Epithelial cell of prostate (primary cell): Measurements from ENCODE around the gene GLT8D2.

ENCODE experiments used
- DNase-seq: peaks from one replicate; pipeline ENCODE4 v3.0.0-alpha.2; 2011; ENCODE audit warnings: low read depth, low spot score
- H3K27ac ChIP-seq: fragments of 450-650 bp; 2 replicates; pipeline ENCODE4 v1.5.1; 2017; ENCODE audit warnings: mild to moderate bottlenecking

GLT8D2 gene

DNA sequence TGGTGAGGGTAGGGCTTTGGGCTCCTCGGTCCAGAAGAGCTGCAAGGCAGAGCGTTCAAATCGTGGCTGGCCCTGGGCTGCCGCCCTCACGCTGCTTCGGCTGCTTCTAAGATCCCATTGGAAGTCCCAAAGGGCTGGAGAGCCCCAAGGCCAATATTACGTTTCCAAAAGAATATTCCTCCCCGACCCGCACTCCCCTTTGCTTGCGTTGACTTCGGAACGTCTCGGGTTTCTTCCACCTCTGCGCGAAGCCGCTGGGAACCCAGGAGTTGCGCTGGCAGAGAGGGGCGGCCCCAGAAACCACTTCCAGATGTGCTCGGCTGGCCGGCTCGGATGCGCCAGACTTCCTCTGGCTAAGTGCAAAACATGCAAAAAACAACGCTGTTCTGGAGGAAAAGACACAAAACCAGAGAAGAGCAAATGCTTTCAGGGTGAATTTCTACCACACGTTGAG, at the start of gene GLT8D2:
Gene GLT8D2, minus strand, starts transcription at position 285 of the 454 bp plus-strand sequence. CDS start 30,539 bp downstream, outside the sequence.
- peak within 1 kb of the TSS; percentile 13 for H3K27ac ChIP-seq
- DNase-seq: no peak

DNA sequence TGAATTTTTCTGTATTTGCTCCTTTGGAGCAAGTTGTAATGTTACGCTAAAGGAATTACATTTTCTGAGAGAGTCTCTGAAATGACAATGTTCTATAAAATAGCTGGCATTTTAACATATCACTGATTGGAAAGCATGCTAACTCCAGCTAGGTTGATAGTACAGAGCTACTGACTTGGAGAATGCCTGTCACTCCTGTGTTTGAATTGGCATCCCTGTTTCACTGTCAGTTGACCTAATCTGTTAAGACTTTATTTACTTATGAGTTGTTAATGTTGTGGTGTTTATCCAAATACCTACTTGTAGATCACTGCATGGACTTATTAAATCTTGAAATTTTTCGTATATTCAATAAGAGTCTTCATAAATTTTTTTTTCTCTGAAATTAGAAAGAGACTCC, 48.0 kb upstream of the GLT8D2 start:
- DNase-seq: no peak
- H3K27ac ChIP-seq: no peak overlapping the region

DNA sequence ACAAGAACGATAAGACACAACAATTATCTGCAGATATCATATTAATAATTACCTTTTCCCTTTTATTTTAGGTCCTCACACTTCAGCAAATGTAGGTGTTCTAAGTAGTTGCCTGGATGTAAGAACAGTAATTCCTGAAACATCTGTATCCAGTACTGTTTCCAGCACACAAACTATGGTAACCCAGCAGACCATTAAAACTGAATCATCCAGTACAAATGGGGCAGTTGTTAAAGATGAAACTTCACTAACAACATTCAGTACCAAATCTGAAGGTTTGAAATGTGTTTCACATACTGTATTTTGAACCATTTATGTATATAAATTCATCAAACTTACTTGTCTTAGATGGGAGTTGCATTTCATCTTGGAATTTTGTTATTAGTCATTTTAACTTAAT, 45.3 kb upstream of the GLT8D2 start:
- no peak for DNase-seq
- H3K27ac ChIP-seq: no peak overlapping the region

GRCh38 chr12:104094284-104094683, 44.3 kb upstream of the GLT8D2 start:
- no peak for DNase-seq
- no peak overlapping the region for H3K27ac ChIP-seq

GRCh38 chr12:104091136-104091535, 41.1 kb upstream of the GLT8D2 start:
- no peak for DNase-seq
- no peak overlapping the region for H3K27ac ChIP-seq

GRCh38 chr12:104090685-104091084, 40.7 kb upstream of the GLT8D2 start:
- no peak for DNase-seq
- no peak overlapping the region for H3K27ac ChIP-seq

GRCh38 chr12:104083769-104084475, 33.9 kb upstream of the GLT8D2 start:
- DNase-seq: no peak

GRCh38 chr12:104080764-104081163, 30.8 kb upstream of the GLT8D2 start:
- no peak for DNase-seq
- no peak overlapping the region for H3K27ac ChIP-seq

More at GRCh38 chr12:104083769-104084475, 33.9 kb upstream of the GLT8D2 start:
- no peak overlapping the region for H3K27ac ChIP-seq

DNA sequence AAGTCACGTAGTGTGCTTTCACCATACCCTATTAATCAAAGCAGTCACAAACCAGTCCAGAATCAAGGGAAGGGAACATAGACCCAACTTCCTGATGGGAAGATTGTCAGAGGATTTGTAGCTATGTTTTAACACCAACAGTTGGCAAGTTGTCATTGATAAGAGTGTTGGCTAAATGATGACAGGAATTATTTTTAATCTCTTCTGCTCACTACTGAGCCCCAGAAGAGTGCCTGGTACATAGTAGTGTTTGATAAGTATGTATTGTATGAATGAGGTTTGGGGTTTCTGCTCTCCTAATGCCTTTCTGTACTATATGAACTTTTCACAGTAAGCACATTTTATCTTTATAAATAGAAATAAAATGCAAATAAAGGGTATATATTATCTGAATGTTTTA, 29.0 kb upstream of the GLT8D2 start:
- DNase-seq: no peak
- H3K27ac ChIP-seq: no peak overlapping the region

DNA sequence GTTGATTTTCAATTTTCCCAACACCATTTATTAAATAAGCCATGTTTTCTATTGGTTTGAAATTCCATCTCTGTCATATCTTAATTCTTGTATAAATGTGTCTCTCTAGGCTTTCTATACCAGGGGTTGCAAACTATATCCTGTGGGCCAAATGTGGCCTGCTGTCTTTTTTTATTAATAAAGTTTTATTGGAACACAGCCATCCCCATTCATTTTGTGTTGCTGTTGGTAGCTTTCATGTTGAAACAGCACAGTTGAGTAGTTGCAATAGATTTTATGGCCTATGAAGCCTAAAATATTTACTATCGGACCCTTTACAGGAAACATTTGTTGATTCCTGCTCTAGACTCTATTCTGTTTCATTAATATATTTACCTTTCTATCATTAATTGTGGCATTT, 23.7 kb upstream of the GLT8D2 start:
- DNase-seq: no peak
- H3K27ac ChIP-seq: no peak overlapping the region

DNA sequence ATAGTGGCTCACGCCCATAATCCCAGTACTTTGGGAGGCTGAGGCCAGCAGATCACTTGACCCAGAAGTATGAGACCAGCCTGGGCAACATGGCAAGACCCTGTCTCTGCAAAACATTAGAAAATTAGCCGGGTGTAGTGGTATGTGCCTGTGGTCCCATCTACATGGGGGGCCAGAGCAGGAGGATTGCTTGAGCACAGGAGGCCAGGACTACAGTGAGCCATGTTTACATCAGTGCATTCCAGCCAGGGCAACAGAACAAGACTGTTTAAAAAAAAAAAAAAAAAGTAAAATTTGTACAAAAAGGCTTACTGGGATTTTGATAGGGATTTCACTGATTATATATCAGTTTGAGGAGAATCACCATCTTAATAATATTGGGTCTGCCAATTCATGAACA, 22.1 kb upstream of the GLT8D2 start:
- H3K27ac ChIP-seq: no peak overlapping the region
- DNase-seq: no peak

DNA sequence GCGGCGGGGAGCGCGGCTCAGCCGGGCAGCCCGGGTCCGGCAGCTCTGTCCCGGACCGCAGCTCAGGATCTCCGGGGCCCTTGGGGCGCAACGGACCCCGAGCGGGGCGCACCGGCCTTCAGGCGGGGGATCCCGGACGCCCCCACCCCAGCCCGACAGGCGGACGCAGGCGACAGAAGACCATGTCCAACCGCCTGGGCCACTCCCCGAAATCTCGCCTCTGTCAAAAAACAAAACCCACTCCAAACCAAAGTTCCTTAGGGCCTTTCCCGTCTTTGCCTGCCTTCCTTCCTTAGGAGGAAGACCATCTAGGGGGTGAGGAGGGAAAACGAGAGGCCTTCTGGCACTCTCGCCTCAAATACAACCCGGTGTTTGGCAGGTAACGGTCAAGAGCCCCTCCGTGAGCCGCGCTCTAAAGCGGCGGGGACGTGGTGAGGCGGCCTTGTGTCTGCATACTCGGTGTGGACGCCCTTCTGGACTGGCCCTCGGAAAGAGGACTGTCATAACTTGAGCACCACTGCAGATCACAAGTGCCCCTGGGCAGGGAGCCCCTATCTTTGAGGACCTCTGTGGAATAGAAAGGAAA, 14.9 kb upstream of the GLT8D2 start:
- no peak for DNase-seq
- peak overlapping the region; percentile 63 for H3K27ac ChIP-seq

DNA sequence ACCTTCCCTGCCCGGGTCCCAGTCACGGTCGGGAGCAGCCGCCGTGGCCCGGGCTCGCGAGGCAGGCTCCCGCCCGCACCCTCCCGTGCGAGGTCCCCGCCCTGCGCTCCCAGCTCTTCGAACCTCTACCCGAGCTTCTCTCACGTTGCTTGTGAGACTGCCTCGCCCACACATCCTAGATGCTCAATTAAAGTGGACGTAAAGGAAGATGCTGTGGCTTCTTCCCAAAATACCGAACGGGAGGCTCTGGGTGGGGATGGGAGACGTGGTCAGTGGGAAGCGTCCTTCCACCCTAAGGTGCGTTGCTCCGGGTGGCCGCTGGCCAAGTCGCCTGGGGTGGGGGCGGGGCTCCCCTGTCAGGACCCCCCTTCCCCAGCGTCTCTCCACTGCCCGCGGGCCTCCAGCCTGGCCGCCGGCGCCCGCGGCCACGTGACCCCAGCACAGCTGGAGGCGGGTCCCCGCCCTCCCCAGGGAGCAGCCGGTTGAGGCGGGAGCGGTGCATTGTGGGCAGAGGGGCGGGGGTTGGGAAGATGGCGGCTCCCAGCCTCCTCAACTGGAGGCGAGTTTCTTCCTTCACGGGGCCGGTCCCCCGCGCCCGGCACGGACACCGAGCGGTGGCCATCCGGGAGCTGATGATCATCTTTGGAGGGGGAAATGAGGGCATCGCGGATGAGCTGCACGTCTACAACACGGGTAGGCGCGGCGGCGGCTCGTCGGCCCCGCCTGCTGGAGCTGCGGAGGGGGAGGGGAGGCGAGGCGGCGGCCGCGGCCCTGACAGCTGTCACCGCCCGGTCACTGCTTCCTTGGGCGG, 14.2 kb upstream of the GLT8D2 start, which contains the start of gene HCFC2:
Gene HCFC2, plus strand, starts transcription at position 501 of the 811 bp plus-strand sequence. Its CDS starts 30 bp downstream, at position 531.
- DNase-seq: peak; percentile 24
- H3K27ac ChIP-seq: peak within 1 kb of the TSS; percentile 63

- no peak for DNase-seq
- peak overlapping the region; percentile 63 for H3K27ac ChIP-seq
These were observed 13.7 kb upstream of the GLT8D2 start for GRCh38 chr12:104063712-104064030.

DNA sequence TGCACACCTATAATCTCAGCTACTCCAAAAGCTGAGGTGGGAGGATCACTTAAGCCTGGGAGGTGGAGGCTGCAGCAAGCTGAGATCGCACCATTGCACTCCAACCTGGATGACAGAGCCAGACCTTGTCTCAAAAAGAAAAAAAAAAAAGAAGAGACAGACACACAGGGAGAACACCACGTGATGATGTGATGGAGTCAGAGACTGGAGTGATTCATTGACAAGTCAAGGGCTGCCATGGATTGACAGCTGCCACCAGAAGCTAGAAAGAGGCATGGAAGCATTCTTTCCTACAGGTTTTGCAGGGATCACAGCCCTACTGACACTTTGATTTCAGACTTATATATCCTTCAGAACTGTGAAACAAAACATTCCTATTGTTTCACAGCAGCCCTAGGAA, 10.8 kb upstream of the GLT8D2 start:
- peak; percentile 31 for DNase-seq
- no peak overlapping the region for H3K27ac ChIP-seq

- H3K27ac ChIP-seq: no peak overlapping the region
- no peak for DNase-seq
These were observed 10.0 kb upstream of the GLT8D2 start for GRCh38 chr12:104059963-104060362.

DNA sequence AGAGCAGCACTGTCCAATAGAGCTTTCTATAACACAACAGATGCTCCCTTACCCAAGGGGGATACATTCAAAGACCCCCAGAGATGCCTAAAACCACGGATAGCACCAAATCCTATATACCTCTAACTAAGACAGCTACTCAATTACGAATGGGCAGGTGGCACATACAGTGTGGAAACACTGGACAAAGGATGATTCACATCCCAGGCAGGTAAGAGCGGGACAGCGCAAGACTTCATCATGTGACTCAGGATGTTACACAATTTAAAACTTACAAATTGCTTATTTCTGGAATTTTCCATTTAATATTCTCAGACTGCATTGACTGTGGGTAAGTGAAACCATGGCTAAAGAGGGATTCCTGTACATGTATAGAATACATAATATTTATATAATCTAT, 8.8 kb upstream of the GLT8D2 start:
- DNase-seq: peak; percentile 61
- H3K27ac ChIP-seq: no peak overlapping the region

GRCh38 chr12:104057771-104058197, 7.8 kb upstream of the GLT8D2 start:
- H3K27ac ChIP-seq: no peak overlapping the region
- DNase-seq: no peak

- H3K27ac ChIP-seq: no peak overlapping the region
- no peak for DNase-seq
These were observed 6.5 kb upstream of the GLT8D2 start for GRCh38 chr12:104056419-104056972.

- H3K27ac ChIP-seq: no peak overlapping the region
- no peak for DNase-seq
These were observed 5.8 kb upstream of the GLT8D2 start for GRCh38 chr12:104055686-104056388.
